MM.1S (cell line): Measurements from ENCODE around the gene NXN.

Experiments used
- DNase-seq: peaks from one replicate; pipeline ENCODE4 v3.0.0-alpha.2; 2015
- H2AFZ ChIP-seq: fragments of 300-600 bp; sonication (generic); 2 replicates; pipeline ENCODE4 v1.6.0; 2016; ENCODE audit warnings: antibody characterized with exemption, low read length
- H3F3A ChIP-seq: fragments of 300-600 bp; sonication (generic); 2 replicates; pipeline ENCODE4 v1.6.1; 2016; ENCODE audit warnings: mild to moderate bottlenecking, antibody characterized with exemption, low read length, moderate library complexity, mixed read lengths; ENCODE audit not compliant: insufficient read depth
- H3K27ac ChIP-seq: fragments of 300-600 bp; sonication (generic); 2 replicates; pipeline ENCODE4 v1.5.1; 2016; ENCODE audit warnings: mild to moderate bottlenecking, low read length
- H3K27me3 ChIP-seq: fragments of 300-600 bp; sonication (generic); replicated peaks from 2 replicates; pipeline ENCODE4 v1.6.0; 2016; ENCODE audit warnings: low read length; ENCODE audit not compliant: insufficient read depth
- H3K36me3 ChIP-seq: fragments of 300-600 bp; sonication (generic); replicated peaks from 2 replicates; pipeline ENCODE4 v1.6.1; 2016; ENCODE audit warnings: mild to moderate bottlenecking, low read length, mixed read lengths; ENCODE audit not compliant: insufficient read depth
- H3K4me1 ChIP-seq: fragments of 300-600 bp; sonication (generic); 2 replicates; pipeline ENCODE4 v1.6.1; 2016; ENCODE audit warnings: low read length, mixed read lengths
- H3K4me2 ChIP-seq: fragments of 300-600 bp; sonication (generic); 2 replicates; pipeline ENCODE4 v1.6.0; 2016; ENCODE audit warnings: low read depth, low read length
- H3K4me3 ChIP-seq: fragments of 300-600 bp; sonication (generic); 2 replicates; pipeline ENCODE4 v1.5.1; 2016; ENCODE audit warnings: low read length, mixed read lengths
- H3K79me2 ChIP-seq: fragments of 300-600 bp; sonication (generic); 2 replicates; pipeline ENCODE4 v1.6.1; 2016; ENCODE audit warnings: mixed run types, low read length, mixed read lengths
- H3K9ac ChIP-seq: fragments of 300-600 bp; sonication (generic); 2 replicates; pipeline ENCODE4 v1.6.1; 2016; ENCODE audit warnings: low read length, mixed read lengths
- H3K9me2 ChIP-seq: fragments of 300-600 bp; sonication (generic); replicated peaks from 2 replicates; pipeline ENCODE4 v1.6.1; 2016; ENCODE audit warnings: mild to moderate bottlenecking, low read length, mixed read lengths; ENCODE audit not compliant: insufficient read depth
- H3K9me3 ChIP-seq: fragments of 300-600 bp; sonication (generic); replicated peaks from 2 replicates; pipeline ENCODE4 v1.6.1; 2016; ENCODE audit warnings: mild to moderate bottlenecking, low read length, mixed read lengths; ENCODE audit not compliant: insufficient read depth
- H4K20me1 ChIP-seq: fragments of 300-600 bp; sonication (generic); 2 replicates; pipeline ENCODE4 v1.6.1; 2016; ENCODE audit warnings: mild to moderate bottlenecking, low read length, moderate library complexity, mixed read lengths; ENCODE audit not compliant: insufficient read depth
- EZH2 ChIP-seq: fragments of 300-600 bp; sonication (generic); optimal IDR thresholded peaks from 2 replicates; pipeline ENCODE3; 2017; ENCODE audit warnings: low read depth, mild to moderate bottlenecking, antibody characterized with exemption, low read length, mixed read lengths
- EZH2phosphoT487 ChIP-seq: fragments of 300-600 bp; sonication (generic); IDR thresholded peaks from 2 replicates; pipeline ENCODE4 v1.6.1; 2018; ENCODE audit warnings: antibody characterized with exemption, low read length
- TF ChIP-seq, protein P1 (sequence below): fragments of 300-600 bp; sonication (generic); IDR thresholded peaks from 2 replicates; pipeline ENCODE4 v1.5.1; 2016; ENCODE audit warnings: antibody characterized with exemption, low read length, mixed read lengths

The NXN gene

DNA sequence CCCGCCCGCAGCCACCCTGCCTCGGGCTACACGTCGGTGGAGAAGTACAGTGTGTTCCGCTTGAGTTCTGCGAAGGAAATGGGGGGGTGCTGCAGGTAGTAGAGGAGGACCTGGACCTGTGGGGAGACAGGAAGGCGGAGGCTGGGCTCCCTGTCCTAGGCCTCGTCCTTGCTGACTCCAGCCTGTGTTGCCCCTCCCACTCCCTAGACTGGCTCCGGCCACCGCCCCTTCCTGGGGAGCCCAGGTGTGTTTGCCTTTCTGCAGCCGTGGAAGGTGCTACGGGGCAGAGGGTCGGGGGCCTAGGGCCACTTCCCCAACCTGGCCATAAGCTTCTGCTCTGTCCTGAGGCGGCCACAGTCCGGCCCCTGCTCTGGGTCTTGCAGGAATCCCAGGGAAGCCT lies 26.5 kb upstream of the NXN start:
- no peak overlapping the region for H3K27ac ChIP-seq
- H3K9me3 ChIP-seq = no peaks in the 10 kb centered on the region

DNA sequence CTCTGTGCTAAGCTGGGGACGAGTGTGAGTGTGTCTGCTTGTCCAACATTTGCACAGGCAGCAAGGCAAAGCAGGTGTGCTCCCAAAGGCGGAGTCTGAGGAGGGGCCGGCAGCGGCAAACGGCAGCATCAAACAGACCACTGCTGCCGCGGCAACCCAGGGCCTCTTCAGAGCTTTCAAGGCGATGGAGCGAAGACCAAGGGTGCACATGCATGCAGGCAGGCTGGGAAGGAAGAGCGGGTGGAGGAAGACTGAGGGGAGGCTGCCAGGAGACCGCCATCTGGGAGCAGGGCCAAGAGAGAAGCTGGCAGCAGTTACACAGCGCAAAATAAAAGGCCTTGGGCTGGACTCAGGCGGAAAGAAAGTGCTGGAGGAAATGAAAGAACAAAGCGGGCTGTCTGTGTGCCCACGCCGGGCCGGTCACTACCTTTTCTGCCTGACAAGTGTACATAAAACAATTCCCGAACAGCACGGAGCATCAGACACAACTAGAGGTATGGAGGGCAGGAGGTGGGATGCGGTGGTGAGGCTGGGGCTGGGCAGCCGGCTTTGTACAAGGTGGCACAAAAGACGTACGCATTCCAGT lies 25.9 kb upstream of the NXN start:
- no peak overlapping the region for H3K4me2 ChIP-seq

More for the DNA sequence above, 26.5 kb upstream of the NXN start:
- H3F3A ChIP-seq = no peaks in the 10 kb centered on the region
- no peaks in the 10 kb centered on the region for H3K27me3 ChIP-seq
- H3K4me2 ChIP-seq = no peak overlapping the region
- peaks cover 7% of the 10 kb centered on the region; the same call in 1 of the 2 replicates for H3K79me2 ChIP-seq
- no peak overlapping the region for H2AFZ ChIP-seq
- peaks cover 4% of the 10 kb centered on the region; the same call in 1 of the 2 replicates for H3K36me3 ChIP-seq
- no peak for DNase-seq
- no peaks in the 10 kb centered on the region for H3K4me1 ChIP-seq
- H4K20me1 ChIP-seq = no peaks in the 10 kb centered on the region
- no peaks in the 10 kb centered on the region for H3K9me2 ChIP-seq
- TF ChIP-seq EZH2phosphoT487 (no peak), EZH2 (no peak)
- TF ChIP-seq, protein P1, sequence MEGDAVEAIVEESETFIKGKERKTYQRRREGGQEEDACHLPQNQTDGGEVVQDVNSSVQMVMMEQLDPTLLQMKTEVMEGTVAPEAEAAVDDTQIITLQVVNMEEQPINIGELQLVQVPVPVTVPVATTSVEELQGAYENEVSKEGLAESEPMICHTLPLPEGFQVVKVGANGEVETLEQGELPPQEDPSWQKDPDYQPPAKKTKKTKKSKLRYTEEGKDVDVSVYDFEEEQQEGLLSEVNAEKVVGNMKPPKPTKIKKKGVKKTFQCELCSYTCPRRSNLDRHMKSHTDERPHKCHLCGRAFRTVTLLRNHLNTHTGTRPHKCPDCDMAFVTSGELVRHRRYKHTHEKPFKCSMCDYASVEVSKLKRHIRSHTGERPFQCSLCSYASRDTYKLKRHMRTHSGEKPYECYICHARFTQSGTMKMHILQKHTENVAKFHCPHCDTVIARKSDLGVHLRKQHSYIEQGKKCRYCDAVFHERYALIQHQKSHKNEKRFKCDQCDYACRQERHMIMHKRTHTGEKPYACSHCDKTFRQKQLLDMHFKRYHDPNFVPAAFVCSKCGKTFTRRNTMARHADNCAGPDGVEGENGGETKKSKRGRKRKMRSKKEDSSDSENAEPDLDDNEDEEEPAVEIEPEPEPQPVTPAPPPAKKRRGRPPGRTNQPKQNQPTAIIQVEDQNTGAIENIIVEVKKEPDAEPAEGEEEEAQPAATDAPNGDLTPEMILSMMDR = no peak
- H3K4me3 ChIP-seq = no peak overlapping the region
- no peak overlapping the region for H3K9ac ChIP-seq

DNA sequence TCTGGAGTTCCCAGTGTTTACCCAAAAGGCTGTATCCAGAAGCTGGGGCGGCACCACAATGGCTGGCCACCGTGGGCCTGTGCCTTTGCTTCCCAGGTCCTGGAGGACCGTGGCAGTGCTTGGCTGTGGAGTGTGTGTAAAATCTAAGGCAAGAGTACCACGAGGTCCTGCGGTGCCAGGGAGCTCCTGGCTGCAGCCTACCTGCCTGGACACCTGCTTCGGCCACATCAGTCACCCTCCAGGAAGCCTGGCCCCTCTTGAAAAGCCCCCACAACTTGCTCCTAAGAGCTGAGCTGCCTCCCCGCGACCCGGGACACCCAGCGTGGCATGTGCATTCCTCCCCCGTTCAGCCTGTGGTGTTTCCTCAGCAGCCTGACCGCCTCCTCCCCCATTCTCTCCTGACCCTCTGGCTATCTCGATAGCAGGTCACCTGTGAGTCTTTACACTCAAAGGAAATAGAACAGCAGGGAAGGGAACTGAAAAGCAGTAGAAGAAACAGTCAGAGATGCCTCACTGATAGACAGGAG lies 25.3 kb upstream of the NXN start:
- no peak for TF ChIP-seq EZH2phosphoT487
- TF ChIP-seq, protein P1 = no peak
- no peak for TF ChIP-seq EZH2
- H3K4me1 ChIP-seq = no peaks in the 10 kb centered on the region
- H3K36me3 ChIP-seq = peaks cover 11% of the 10 kb centered on the region; the same call in 1 of the 2 replicates
- no peak overlapping the region for H2AFZ ChIP-seq
- H3K9ac ChIP-seq = no peak overlapping the region
- H3K4me3 ChIP-seq = no peak overlapping the region
- H3K27ac ChIP-seq = no peak overlapping the region
- no peaks in the 10 kb centered on the region for H3K9me3 ChIP-seq
- no peaks in the 10 kb centered on the region for H3K9me2 ChIP-seq
- H4K20me1 ChIP-seq = no peaks in the 10 kb centered on the region
- peaks cover 11% of the 10 kb centered on the region; the same call in 1 of the 2 replicates for H3K79me2 ChIP-seq
- no peak for DNase-seq
- peaks cover 4% of the 10 kb centered on the region; the same call in 1 of the 2 replicates for H3F3A ChIP-seq
- no peak overlapping the region for H3K4me2 ChIP-seq
- H3K27me3 ChIP-seq = no peaks in the 10 kb centered on the region

More for the DNA sequence above, 25.9 kb upstream of the NXN start:
- H4K20me1 ChIP-seq = no peaks in the 10 kb centered on the region
- no peaks in the 10 kb centered on the region for H3K9me2 ChIP-seq
- no peak for TF ChIP-seq EZH2
- TF ChIP-seq EZH2phosphoT487 = no peak
- TF ChIP-seq, protein P1 = no peak
- H3K4me3 ChIP-seq = no peak overlapping the region
- H2AFZ ChIP-seq = no peak overlapping the region
- peaks cover 4% of the 10 kb centered on the region; the same call in 1 of the 2 replicates for H3F3A ChIP-seq
- no peak for DNase-seq
- H3K27ac ChIP-seq = no peak overlapping the region
- no peaks in the 10 kb centered on the region for H3K4me1 ChIP-seq
- H3K9me3 ChIP-seq = no peaks in the 10 kb centered on the region
- H3K9ac ChIP-seq = no peak overlapping the region
- H3K36me3 ChIP-seq = peaks cover 10% of the 10 kb centered on the region; the same call in 1 of the 2 replicates
- H3K79me2 ChIP-seq = peaks cover 11% of the 10 kb centered on the region; the same call in 1 of the 2 replicates
- H3K27me3 ChIP-seq = no peaks in the 10 kb centered on the region
